KMS-11 (cell line): ENCODE data around the gene UBC.
"Not testable (repeated sequence)": the region's sequence is repeated elsewhere in the genome, so short reads cannot be mapped to it uniquely, and the experiment has no call there.

Experiments
- H2AFZ ChIP-seq: fragments of 200-600 bp; sonication (generic); 2 replicates; pipeline ENCODE4 v1.6.1; 2016; ENCODE audit warnings: antibody characterized with exemption, mixed run types, low read depth
- H3K27ac ChIP-seq: fragments of 200-600 bp; sonication (generic); 2 replicates; pipeline ENCODE4 v1.6.1; 2016; ENCODE audit warnings: mild to moderate bottlenecking, mixed run types
- H3K27me3 ChIP-seq: fragments of 200-600 bp; sonication (generic); 2 replicates; pipeline ENCODE4 v1.6.1; 2017; ENCODE audit warnings: mild to moderate bottlenecking, low read depth, mixed run types, moderate library complexity; ENCODE audit not compliant: insufficient read depth
- H3K36me3 ChIP-seq: fragments of 200-600 bp; sonication (generic); 2 replicates; pipeline ENCODE4 v1.6.1; 2017; ENCODE audit warnings: mild to moderate bottlenecking, mixed run types; ENCODE audit not compliant: insufficient read depth
- H3K4me1 ChIP-seq: fragments of 200-600 bp; sonication (generic); 2 replicates; pipeline ENCODE4 v1.6.1; 2016; ENCODE audit warnings: mild to moderate bottlenecking, low read depth, mixed run types; ENCODE audit not compliant: poor library complexity, severe bottlenecking
- H3K4me2 ChIP-seq: fragments of 200-600 bp; sonication (generic); 2 replicates; pipeline ENCODE4 v1.7.0; 2016; ENCODE audit warnings: mild to moderate bottlenecking, mixed run types
- H3K4me3 ChIP-seq: fragments of 200-600 bp; sonication (generic); IDR thresholded peaks from 2 replicates; pipeline ENCODE4 v1.6.1; 2017; ENCODE audit warnings: low read depth, low read length, mixed read lengths; ENCODE audit not compliant: insufficient read depth
- H3K79me2 ChIP-seq: fragments of 200-600 bp; sonication (generic); 2 replicates; pipeline ENCODE4 v1.6.1; 2016; ENCODE audit warnings: low read depth, mixed run types; ENCODE audit not compliant: insufficient read depth
- H3K9ac ChIP-seq: fragments of 200-600 bp; sonication (generic); 2 replicates; pipeline ENCODE4 v1.6.1; 2016; ENCODE audit warnings: mild to moderate bottlenecking, mixed run types
- H4K20me1 ChIP-seq: fragments of 200-600 bp; sonication (generic); 2 replicates; pipeline ENCODE4 v1.6.1; 2016; ENCODE audit warnings: mild to moderate bottlenecking, mixed run types; ENCODE audit not compliant: insufficient read depth
- CTCF ChIP-seq: fragments of 200-600 bp; sonication (generic); conservative IDR thresholded peaks from 2 replicates; pipeline ENCODE4 v1.6.1; 2017; ENCODE audit warnings: low read depth, mild to moderate bottlenecking, antibody characterized with exemption, low read length, moderate library complexity, mixed read lengths

UBC gene

DNA sequence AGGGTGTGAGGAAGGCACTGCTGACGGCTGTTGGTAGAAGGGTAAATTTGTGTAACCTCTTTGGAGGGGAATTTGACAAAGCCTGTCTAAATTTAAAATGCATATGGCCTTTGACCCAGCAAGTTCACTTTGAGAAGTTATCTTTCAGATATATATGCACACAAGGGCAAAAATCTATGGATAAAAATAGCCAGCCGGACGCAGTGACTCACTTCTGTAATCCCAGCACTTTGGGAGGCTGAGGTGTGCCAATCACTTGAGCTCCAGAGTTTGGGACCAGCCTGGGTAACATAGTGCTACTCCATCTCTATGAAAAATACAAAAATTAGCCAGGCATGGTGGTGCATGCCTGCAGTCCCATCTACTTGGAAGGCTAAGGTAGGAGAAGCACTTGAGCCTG lies 13.4 kb downstream of the UBC start:
- Histone ChIP-seq H2AFZ (no peak overlapping the region), H3K4me2 (no peak overlapping the region), H3K36me3 (no peaks in the 10 kb centered on the region), H3K9ac (no peak overlapping the region), H3K79me2 (no peaks in the 10 kb centered on the region), H3K4me1 (peaks cover 10% of the 10 kb centered on the region), H3K4me3 (no peak overlapping the region), H4K20me1 (no peaks in the 10 kb centered on the region), H3K27me3 (no peaks in the 10 kb centered on the region), H3K27ac (no peak overlapping the region)
- TF ChIP-seq CTCF, result no peak

- not testable (repeated sequence) for H3K36me3 ChIP-seq, H2AFZ ChIP-seq, H3K4me1 ChIP-seq, H3K4me2 ChIP-seq, H3K27ac ChIP-seq, H3K79me2 ChIP-seq, H3K9ac ChIP-seq, H3K27me3 ChIP-seq, H3K4me3 ChIP-seq, H4K20me1 ChIP-seq
Observed at GRCh38 chr12:124900345-124900795, 14.1 kb downstream of the UBC start.

GRCh38 chr12:124898923-124899294 lies 15.5 kb downstream of the UBC start:
- TF ChIP-seq CTCF, result no peak
- H3K36me3 ChIP-seq, result no peaks in the 10 kb centered on the region
- no peak overlapping the region for H3K9ac ChIP-seq
- peaks cover 9% of the 10 kb centered on the region for H3K4me1 ChIP-seq
- H3K27ac ChIP-seq, result no peak overlapping the region
- peak overlapping the region; percentile 31; the same call in 1 of the 2 replicates for H3K4me2 ChIP-seq
- peak overlapping the region; percentile 21; the same call in 1 of the 2 replicates for H2AFZ ChIP-seq
- H3K4me3 ChIP-seq, result no peak overlapping the region
- no peaks in the 10 kb centered on the region for H4K20me1 ChIP-seq
- H3K27me3 ChIP-seq, result no peaks in the 10 kb centered on the region
- H3K79me2 ChIP-seq, result no peaks in the 10 kb centered on the region

DNA sequence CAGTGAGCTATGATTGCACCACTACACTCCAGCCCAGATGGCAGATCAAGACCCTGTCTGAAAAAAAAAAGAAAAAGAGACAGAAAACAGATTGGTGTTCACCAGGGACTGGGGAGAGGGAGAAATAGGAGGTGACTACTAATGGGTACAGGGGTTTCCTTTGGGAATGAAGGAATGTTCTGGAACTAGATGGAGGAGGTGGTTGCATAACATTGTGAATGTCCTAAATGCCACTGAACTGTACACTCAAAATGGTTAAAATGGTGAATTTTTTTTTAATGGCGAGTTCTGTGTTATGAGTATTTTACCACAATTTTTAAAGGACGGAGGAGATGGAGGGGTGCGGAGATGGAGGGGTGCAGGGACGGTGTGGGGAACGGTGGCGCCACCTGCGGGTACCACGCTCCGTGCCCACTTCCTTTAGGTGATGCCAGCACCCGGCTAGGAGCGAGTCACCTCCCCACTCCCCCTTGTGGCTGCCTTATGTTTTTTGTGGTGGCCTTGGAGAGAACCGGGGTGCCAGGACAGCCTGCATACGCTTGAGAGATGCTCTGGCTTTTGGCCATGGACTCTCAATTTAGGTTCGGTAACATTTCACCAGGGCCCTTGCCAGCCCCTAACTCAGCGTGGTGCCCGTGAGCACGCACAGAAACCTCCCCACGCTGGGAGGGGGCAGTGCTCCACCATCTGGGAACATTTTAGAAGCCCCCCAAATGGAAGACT lies 16.1 kb downstream of the UBC start:
- peak overlapping the region; percentile 31; the same call in 1 of the 2 replicates for H3K4me2 ChIP-seq
- H3K4me1 ChIP-seq, result peaks cover 9% of the 10 kb centered on the region
- TF ChIP-seq CTCF, result peak; percentile 70
- no peaks in the 10 kb centered on the region for H3K36me3 ChIP-seq
- peak overlapping the region; percentile 21; the same call in 1 of the 2 replicates for H2AFZ ChIP-seq
- no peaks in the 10 kb centered on the region for H3K27me3 ChIP-seq
- no peaks in the 10 kb centered on the region for H3K79me2 ChIP-seq
- H3K4me3 ChIP-seq, result no peak overlapping the region
- no peaks in the 10 kb centered on the region for H4K20me1 ChIP-seq
- no peak overlapping the region for H3K9ac ChIP-seq
- no peak overlapping the region for H3K27ac ChIP-seq

DNA sequence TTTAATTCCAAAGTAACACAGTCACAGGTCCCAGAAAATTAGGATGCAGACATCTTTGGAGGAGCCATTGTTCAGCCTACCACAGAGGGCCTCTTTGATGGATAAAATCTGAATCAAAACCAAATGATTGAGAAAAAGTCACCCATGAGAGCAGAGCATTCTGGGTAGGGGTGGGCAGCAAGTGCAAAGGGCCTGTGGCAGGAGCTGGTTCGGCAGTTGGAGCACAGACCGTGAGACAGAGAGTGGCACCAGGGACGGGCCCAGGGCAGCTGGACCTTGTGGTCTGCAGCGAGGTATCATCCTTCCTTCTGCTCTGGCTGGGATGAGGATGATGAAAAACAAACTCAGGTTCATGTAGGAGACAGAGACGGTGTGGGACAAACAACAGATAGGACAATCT lies 18.0 kb downstream of the UBC start:
- Histone ChIP-seq H3K27ac (no peak overlapping the region), H3K27me3 (no peaks in the 10 kb centered on the region), H2AFZ (no peak overlapping the region), H3K79me2 (no peaks in the 10 kb centered on the region), H3K4me3 (no peak overlapping the region), H3K4me1 (peaks cover 9% of the 10 kb centered on the region), H3K36me3 (no peaks in the 10 kb centered on the region), H3K4me2 (no peak overlapping the region), H3K9ac (no peak overlapping the region), H4K20me1 (no peaks in the 10 kb centered on the region)
- TF ChIP-seq CTCF, result no peak
